Measurements from ENCODE around the gene SYT12.

The SYT12 gene

DNA sequence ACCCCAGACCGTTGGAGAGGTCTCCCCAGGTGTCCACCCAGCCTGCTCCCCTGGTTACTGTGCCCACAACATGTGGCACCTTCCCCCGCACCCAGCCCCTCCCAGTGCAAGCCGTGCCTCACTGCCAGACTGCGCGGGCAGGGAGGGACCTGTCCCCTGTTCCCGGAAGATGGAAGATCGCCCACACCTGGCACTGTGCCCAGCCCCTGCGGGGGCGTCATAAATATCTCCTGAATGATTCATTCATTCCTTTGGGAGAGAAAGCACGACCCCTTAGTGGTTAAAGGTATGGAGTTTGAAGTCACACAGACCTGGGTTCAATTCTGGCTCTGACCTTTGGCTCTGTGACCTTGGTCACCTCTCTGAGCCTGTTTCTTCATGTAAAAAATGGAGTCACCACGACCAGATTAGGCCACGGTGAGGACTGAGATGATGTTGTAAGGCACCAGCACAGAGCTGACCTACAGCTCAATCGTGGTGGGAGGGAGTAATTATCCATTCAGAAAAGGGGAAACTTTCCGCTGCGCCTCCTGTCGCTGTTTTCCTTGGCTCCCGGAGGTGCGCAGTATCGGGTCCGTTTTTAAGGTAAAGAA lies 497 bp upstream of the SYT12 start:
- Histone ChIP-seq H4K8ac (ENCODE audit: low read depth, low read length) (no peak overlapping the region), H2BK15ac (replicated peaks; ENCODE audit: low read depth) (no peak overlapping the region), H3K56ac (ENCODE audit: low read length) (no peak overlapping the region), H2AK5ac (ENCODE audit: low read length) (no peak overlapping the region), H3K27ac (ENCODE audit: low read depth, low read length) (no peak overlapping the region), H3K27me3 (ENCODE audit: insufficient read depth, low read length, poor library complexity) (peaks cover 19% of the 10 kb centered on the region), H3K9ac (ENCODE audit: low read length) (no peak overlapping the region), H3K79me2 (ENCODE audit: control insufficient read depth, insufficient read depth, low read length) (no peaks in the 10 kb centered on the region), H3K36me3 (ENCODE audit: control insufficient read depth, insufficient read depth, low read length) (no peaks in the 10 kb centered on the region), H3K23ac (ENCODE audit: low read length) (no peak overlapping the region), H2BK120ac (ENCODE audit: low read depth, low read length) (no peak overlapping the region), H3K79me1 (ENCODE audit: low read length) (no peaks in the 10 kb centered on the region), H3K4ac (ENCODE audit: low read depth, low read length) (no peak overlapping the region), H3K18ac (ENCODE audit: low read length) (no peak overlapping the region), H4K5ac (ENCODE audit: low read length) (no peak overlapping the region), H3K4me2 (ENCODE audit: low read length) (no peak overlapping the region), H2BK5ac (ENCODE audit: low read length) (no peak overlapping the region), H3K4me3 (ENCODE audit: low read length) (no peak overlapping the region), H3K4me1 (ENCODE audit: control insufficient read depth, low read depth, low read length) (no peaks in the 10 kb centered on the region)
- DNase-seq: no peak
- no CpG with 5 or more reads among the region's 20 CpGs for WGBS (ENCODE audit: extremely low coverage, insufficient coverage, low lambda C conversion rate)

DNA sequence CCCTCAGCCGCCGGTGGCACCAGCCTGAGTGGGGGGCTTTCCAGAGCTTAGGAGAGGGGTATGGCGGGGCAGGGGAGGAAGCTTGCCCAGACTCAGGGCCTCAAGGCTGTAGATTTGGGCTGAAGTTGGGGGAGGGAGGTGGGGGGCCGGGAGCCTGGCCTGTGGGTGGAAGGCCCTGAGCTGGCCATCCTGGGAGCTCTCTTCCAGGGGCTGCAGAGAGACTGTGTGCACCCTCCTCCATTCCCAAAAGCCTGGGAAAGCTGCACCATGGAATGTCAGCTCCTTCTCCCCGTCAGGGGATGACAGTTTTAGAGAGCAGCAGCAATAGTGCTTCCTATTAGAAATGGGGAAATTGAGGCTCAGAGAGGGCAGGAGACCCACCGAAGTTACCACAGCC lies 1.0 kb downstream of the SYT12 start:
- H3K9ac ChIP-seq (ENCODE audit: low read length): no peak overlapping the region
- DNase-seq: no peak
- peaks cover 19% of the 10 kb centered on the region for H3K27me3 ChIP-seq (ENCODE audit: insufficient read depth, low read length, poor library complexity)
- no peaks in the 10 kb centered on the region for H3K4me1 ChIP-seq (ENCODE audit: control insufficient read depth, low read depth, low read length)
- no peak overlapping the region for H2AK5ac ChIP-seq (ENCODE audit: low read length)
- no peak overlapping the region for H2BK15ac ChIP-seq (replicated peaks; ENCODE audit: low read depth)
- H3K18ac ChIP-seq (ENCODE audit: low read length): no peak overlapping the region
- H4K8ac ChIP-seq (ENCODE audit: low read depth, low read length): no peak overlapping the region
- no peak overlapping the region for H2BK120ac ChIP-seq (ENCODE audit: low read depth, low read length)
- H2BK5ac ChIP-seq (ENCODE audit: low read length): no peak overlapping the region
- H3K4me3 ChIP-seq (ENCODE audit: low read length): no peak overlapping the region
- H3K36me3 ChIP-seq (ENCODE audit: control insufficient read depth, insufficient read depth, low read length): no peaks in the 10 kb centered on the region
- no peaks in the 10 kb centered on the region for H3K79me2 ChIP-seq (ENCODE audit: control insufficient read depth, insufficient read depth, low read length)
- H4K5ac ChIP-seq (ENCODE audit: low read length): no peak overlapping the region
- H3K4ac ChIP-seq (ENCODE audit: low read depth, low read length): no peak overlapping the region
- no peak overlapping the region for H3K23ac ChIP-seq (ENCODE audit: low read length)
- H3K56ac ChIP-seq (ENCODE audit: low read length): no peak overlapping the region
- H3K4me2 ChIP-seq (ENCODE audit: low read length): no peak overlapping the region
- H3K27ac ChIP-seq (ENCODE audit: low read depth, low read length): no peak overlapping the region
- WGBS (ENCODE audit: extremely low coverage, insufficient coverage, low lambda C conversion rate): no CpG with 5 or more reads among the region's 6 CpGs
- no peaks in the 10 kb centered on the region for H3K79me1 ChIP-seq (ENCODE audit: low read length)

DNA sequence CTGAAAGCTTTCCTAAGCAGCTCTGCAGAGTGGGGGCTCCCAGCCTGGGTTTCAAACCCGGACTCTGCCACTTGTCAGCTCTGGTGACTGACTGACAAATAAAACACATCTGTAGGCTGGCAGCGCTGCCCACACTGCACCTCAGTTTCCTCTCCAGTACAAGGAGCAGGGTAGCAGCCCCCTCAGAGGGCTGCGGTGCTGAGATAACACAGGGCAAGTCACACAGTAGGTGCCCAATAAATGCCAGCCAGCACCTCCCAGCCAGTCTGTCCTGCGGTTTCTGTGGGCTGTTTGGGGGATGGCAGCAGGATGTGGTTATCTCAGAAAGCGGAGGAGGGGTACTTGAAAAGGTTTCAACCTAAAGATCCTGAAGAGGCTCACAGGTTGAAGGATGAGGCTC lies 1.5 kb downstream of the SYT12 start:
- H3K23ac ChIP-seq (ENCODE audit: low read length): no peak overlapping the region
- no peak overlapping the region for H2BK120ac ChIP-seq (ENCODE audit: low read depth, low read length)
- no peak overlapping the region for H2AK5ac ChIP-seq (ENCODE audit: low read length)
- H3K4me1 ChIP-seq (ENCODE audit: control insufficient read depth, low read depth, low read length): no peaks in the 10 kb centered on the region
- WGBS (ENCODE audit: extremely low coverage, insufficient coverage, low lambda C conversion rate): no CpG with 5 or more reads among the region's 5 CpGs
- no peak overlapping the region for H3K4me2 ChIP-seq (ENCODE audit: low read length)
- no peak overlapping the region for H3K18ac ChIP-seq (ENCODE audit: low read length)
- no peak overlapping the region for H4K5ac ChIP-seq (ENCODE audit: low read length)
- H3K79me1 ChIP-seq (ENCODE audit: low read length): no peaks in the 10 kb centered on the region
- H3K9ac ChIP-seq (ENCODE audit: low read length): no peak overlapping the region
- H3K27me3 ChIP-seq (ENCODE audit: insufficient read depth, low read length, poor library complexity): peaks cover 19% of the 10 kb centered on the region
- no peak overlapping the region for H3K27ac ChIP-seq (ENCODE audit: low read depth, low read length)
- no peak for DNase-seq
- no peak overlapping the region for H2BK5ac ChIP-seq (ENCODE audit: low read length)
- no peak overlapping the region for H3K4me3 ChIP-seq (ENCODE audit: low read length)
- H3K4ac ChIP-seq (ENCODE audit: low read depth, low read length): no peak overlapping the region
- H2BK15ac ChIP-seq (replicated peaks; ENCODE audit: low read depth): no peak overlapping the region
- no peaks in the 10 kb centered on the region for H3K36me3 ChIP-seq (ENCODE audit: control insufficient read depth, insufficient read depth, low read length)
- no peak overlapping the region for H3K56ac ChIP-seq (ENCODE audit: low read length)
- H3K79me2 ChIP-seq (ENCODE audit: control insufficient read depth, insufficient read depth, low read length): no peaks in the 10 kb centered on the region
- no peak overlapping the region for H4K8ac ChIP-seq (ENCODE audit: low read depth, low read length)

DNA sequence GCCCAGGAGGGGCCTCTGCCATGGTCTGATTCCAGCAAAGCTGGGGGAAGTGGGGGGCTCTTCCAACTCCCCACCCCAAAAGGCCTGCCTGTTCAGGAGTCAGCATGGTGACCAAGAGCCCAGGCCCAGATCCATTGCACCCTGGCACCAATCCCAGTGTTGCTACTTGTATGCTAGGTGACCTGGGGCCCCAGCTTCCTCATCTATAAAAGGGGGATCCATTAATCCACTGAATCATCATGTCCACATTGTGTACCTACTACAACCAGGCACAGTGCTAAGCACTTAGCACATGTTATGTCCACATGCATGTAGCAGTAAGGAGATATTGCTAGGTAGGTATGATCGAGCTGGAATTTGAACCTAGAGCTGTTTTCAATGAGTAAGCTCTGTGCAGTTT lies 2.0 kb downstream of the SYT12 start:
- H3K79me2 ChIP-seq (ENCODE audit: control insufficient read depth, insufficient read depth, low read length): no peaks in the 10 kb centered on the region

DNA sequence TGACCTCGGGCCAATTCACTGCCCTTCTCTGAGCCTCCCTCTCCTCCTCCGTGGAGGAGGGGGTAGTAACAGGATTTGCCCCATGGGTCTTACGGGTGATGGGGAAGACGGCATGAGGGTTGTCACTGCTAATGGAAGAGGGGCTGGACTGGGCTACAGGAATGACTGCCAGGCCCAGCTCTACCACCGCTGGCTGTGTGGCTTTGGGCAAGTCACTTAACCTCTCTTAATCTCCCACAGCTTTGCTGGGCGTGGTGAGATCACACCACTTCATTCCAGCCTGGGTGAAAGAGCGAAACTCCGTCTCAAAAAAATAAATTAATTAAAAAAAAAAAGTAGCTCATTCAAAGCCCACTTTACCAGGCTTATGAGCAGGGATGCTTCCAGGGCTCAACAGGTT lies 2.8 kb downstream of the SYT12 start:
- Histone ChIP-seq H3K79me1 (ENCODE audit: low read length) (no peaks in the 10 kb centered on the region), H3K18ac (ENCODE audit: low read length) (no peak overlapping the region), H3K4me1 (ENCODE audit: control insufficient read depth, low read depth, low read length) (peaks cover 2% of the 10 kb centered on the region), H3K4me2 (ENCODE audit: low read length) (no peak overlapping the region), H3K23ac (ENCODE audit: low read length) (no peak overlapping the region), H2BK120ac (ENCODE audit: low read depth, low read length) (no peak overlapping the region), H3K56ac (ENCODE audit: low read length) (no peak overlapping the region), H3K79me2 (ENCODE audit: control insufficient read depth, insufficient read depth, low read length) (no peaks in the 10 kb centered on the region), H2BK15ac (replicated peaks; ENCODE audit: low read depth) (no peak overlapping the region), H3K4ac (ENCODE audit: low read depth, low read length) (no peak overlapping the region), H2AK5ac (ENCODE audit: low read length) (no peak overlapping the region), H3K9ac (ENCODE audit: low read length) (no peak overlapping the region), H2BK5ac (ENCODE audit: low read length) (no peak overlapping the region), H3K27ac (ENCODE audit: low read depth, low read length) (no peak overlapping the region), H4K8ac (ENCODE audit: low read depth, low read length) (no peak overlapping the region), H3K4me3 (ENCODE audit: low read length) (no peak overlapping the region), H4K5ac (ENCODE audit: low read length) (no peak overlapping the region), H3K27me3 (ENCODE audit: insufficient read depth, low read length, poor library complexity) (peaks cover 19% of the 10 kb centered on the region), H3K36me3 (ENCODE audit: control insufficient read depth, insufficient read depth, low read length) (no peaks in the 10 kb centered on the region)
- no CpG with 5 or more reads among the region's 8 CpGs for WGBS (ENCODE audit: extremely low coverage, insufficient coverage, low lambda C conversion rate)
- no peak for DNase-seq

More for the DNA sequence above, 2.0 kb downstream of the SYT12 start:
- H3K4me1 ChIP-seq (ENCODE audit: control insufficient read depth, low read depth, low read length): no peaks in the 10 kb centered on the region
- H2AK5ac ChIP-seq (ENCODE audit: low read length): no peak overlapping the region
- H3K27me3 ChIP-seq (ENCODE audit: insufficient read depth, low read length, poor library complexity): peaks cover 19% of the 10 kb centered on the region
- no peak overlapping the region for H2BK5ac ChIP-seq (ENCODE audit: low read length)
- no peak for DNase-seq
- H3K27ac ChIP-seq (ENCODE audit: low read depth, low read length): no peak overlapping the region
- no peak overlapping the region for H4K8ac ChIP-seq (ENCODE audit: low read depth, low read length)
- H3K9ac ChIP-seq (ENCODE audit: low read length): no peak overlapping the region
- H2BK120ac ChIP-seq (ENCODE audit: low read depth, low read length): no peak overlapping the region
- no peak overlapping the region for H2BK15ac ChIP-seq (replicated peaks; ENCODE audit: low read depth)
- no peak overlapping the region for H3K23ac ChIP-seq (ENCODE audit: low read length)
- no peak overlapping the region for H3K4me2 ChIP-seq (ENCODE audit: low read length)
- no peak overlapping the region for H3K56ac ChIP-seq (ENCODE audit: low read length)
- H3K4me3 ChIP-seq (ENCODE audit: low read length): no peak overlapping the region
- no peak overlapping the region for H4K5ac ChIP-seq (ENCODE audit: low read length)
- no peaks in the 10 kb centered on the region for H3K79me1 ChIP-seq (ENCODE audit: low read length)
- no CpG with 5 or more reads among the region's 1 CpG for WGBS (ENCODE audit: extremely low coverage, insufficient coverage, low lambda C conversion rate)
- no peak overlapping the region for H3K4ac ChIP-seq (ENCODE audit: low read depth, low read length)
- no peaks in the 10 kb centered on the region for H3K36me3 ChIP-seq (ENCODE audit: control insufficient read depth, insufficient read depth, low read length)
- no peak overlapping the region for H3K18ac ChIP-seq (ENCODE audit: low read length)

DNA sequence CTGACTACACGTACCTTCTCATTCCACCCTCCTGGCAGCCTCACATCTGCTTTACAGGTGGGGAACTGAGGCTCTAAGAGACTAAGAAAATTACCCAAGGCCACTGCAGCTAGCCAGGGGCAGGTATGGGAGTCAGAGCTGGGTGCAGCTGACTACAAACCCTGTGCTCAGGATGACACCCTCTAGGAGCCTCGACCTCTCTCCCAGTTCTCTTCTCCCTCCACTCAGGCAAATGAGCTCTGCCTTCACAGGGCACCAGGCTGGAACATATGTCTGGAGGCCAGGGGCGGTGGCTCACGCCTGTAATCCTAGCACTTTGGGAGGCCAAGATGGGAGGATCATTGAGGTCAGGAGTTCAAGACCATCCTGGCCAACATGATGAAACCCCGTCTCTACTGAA lies 4.0 kb downstream of the SYT12 start:
- Histone ChIP-seq H3K56ac (ENCODE audit: low read length) (no peak overlapping the region), H3K36me3 (ENCODE audit: control insufficient read depth, insufficient read depth, low read length) (no peaks in the 10 kb centered on the region)
- WGBS (ENCODE audit: extremely low coverage, insufficient coverage, low lambda C conversion rate): no CpG with 5 or more reads among the region's 5 CpGs

More for the DNA sequence above, 4.0 kb downstream of the SYT12 start:
- Histone ChIP-seq H3K27me3 (ENCODE audit: insufficient read depth, low read length, poor library complexity) (peaks cover 19% of the 10 kb centered on the region), H2AK5ac (ENCODE audit: low read length) (no peak overlapping the region), H3K27ac (ENCODE audit: low read depth, low read length) (no peak overlapping the region), H4K8ac (ENCODE audit: low read depth, low read length) (no peak overlapping the region), H3K4me3 (ENCODE audit: low read length) (no peak overlapping the region), H2BK15ac (replicated peaks; ENCODE audit: low read depth) (no peak overlapping the region), H2BK120ac (ENCODE audit: low read depth, low read length) (no peak overlapping the region), H3K4me2 (ENCODE audit: low read length) (no peak overlapping the region), H4K5ac (ENCODE audit: low read length) (no peak overlapping the region), H2BK5ac (ENCODE audit: low read length) (no peak overlapping the region), H3K9ac (ENCODE audit: low read length) (no peak overlapping the region), H3K18ac (ENCODE audit: low read length) (no peak overlapping the region), H3K79me1 (ENCODE audit: low read length) (no peaks in the 10 kb centered on the region), H3K4ac (ENCODE audit: low read depth, low read length) (no peak overlapping the region), H3K4me1 (ENCODE audit: control insufficient read depth, low read depth, low read length) (peaks cover 4% of the 10 kb centered on the region), H3K23ac (ENCODE audit: low read length) (no peak overlapping the region), H3K79me2 (ENCODE audit: control insufficient read depth, insufficient read depth, low read length) (no peaks in the 10 kb centered on the region)
- DNase-seq: no peak

All from mesendoderm (in vitro differentiated cells).